GM12865 (cell line): ENCODE data around the gene CHKA.

Experiments used
- DNase-seq: peaks from one replicate; pipeline ENCODE4 v3.0.0; 2010; ENCODE audit warnings: low read depth
- H3K4me3 ChIP-seq: 2 replicates; pipeline ENCODE4 v1.5.1; 2011; ENCODE audit warnings: mild to moderate bottlenecking, low read depth, low read length, control low read depth
- CTCF ChIP-seq: IDR thresholded peaks from 2 replicates; pipeline ENCODE4 v1.5.1; 2011; ENCODE audit warnings: low read length, control low read depth, low read depth, inconsistent platforms; ENCODE audit not compliant: insufficient read depth; ENCODE audit errors: missing control alignments

Gene CHKA

GRCh38 chr11:68127714-68128681 is 6.8 kb upstream of the CHKA start:
- TF ChIP-seq CTCF: no peak

GRCh38 chr11:68125164-68125563 is 4.0 kb upstream of the CHKA start:
- H3K4me3 ChIP-seq: no peak overlapping the region
- no peak for DNase-seq
- TF ChIP-seq CTCF: no peak

More at GRCh38 chr11:68127714-68128681, 6.8 kb upstream of the CHKA start:
- no peak for DNase-seq
- H3K4me3 ChIP-seq: no peak overlapping the region

- no peak for DNase-seq
- TF ChIP-seq CTCF: no peak
- no peak overlapping the region for H3K4me3 ChIP-seq
Measured at GRCh38 chr11:68122936-68123539, 1.9 kb upstream of the CHKA start.

DNA sequence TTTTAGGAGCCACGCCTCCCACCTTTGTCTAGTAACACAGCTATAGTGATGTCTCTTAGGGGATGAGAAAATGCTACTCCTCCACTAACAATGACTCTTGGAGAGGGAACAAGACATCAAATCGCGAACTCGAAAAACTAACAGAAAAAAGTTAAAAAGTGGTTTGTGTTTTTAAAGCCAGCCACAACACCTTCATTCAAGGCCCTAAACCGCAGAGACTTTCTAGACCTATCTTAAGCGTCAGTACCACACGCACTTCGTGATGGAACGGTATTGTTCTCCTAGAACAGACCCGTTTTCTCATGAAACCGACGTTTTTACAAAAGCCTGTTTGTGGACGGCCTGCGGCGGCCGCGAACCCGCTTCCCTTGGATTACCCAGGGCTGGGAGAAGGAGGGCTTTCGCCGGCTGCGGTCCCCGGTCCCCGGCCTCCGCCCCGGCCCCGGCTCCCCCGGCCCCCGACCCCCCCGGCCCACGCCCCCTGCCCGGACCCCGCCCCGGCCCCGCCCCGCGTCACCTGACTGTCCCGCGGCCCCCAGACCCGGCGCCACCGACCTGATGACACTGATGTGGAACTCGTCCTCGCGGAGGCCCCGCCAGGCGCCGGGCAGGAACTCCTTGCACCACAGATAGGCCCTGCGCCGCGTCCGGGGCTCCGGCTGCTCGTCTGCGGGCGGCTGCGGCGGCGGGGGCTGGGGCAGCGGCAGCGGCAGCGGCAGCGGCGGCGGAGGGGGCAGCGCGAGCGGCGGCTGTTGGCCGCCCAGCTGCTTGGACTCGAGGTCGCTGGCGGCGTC is 718 bp downstream of the CHKA start:
- no peak for TF ChIP-seq CTCF
- peak overlapping the region; percentile 84 for H3K4me3 ChIP-seq
- peak; percentile 74 for DNase-seq

DNA sequence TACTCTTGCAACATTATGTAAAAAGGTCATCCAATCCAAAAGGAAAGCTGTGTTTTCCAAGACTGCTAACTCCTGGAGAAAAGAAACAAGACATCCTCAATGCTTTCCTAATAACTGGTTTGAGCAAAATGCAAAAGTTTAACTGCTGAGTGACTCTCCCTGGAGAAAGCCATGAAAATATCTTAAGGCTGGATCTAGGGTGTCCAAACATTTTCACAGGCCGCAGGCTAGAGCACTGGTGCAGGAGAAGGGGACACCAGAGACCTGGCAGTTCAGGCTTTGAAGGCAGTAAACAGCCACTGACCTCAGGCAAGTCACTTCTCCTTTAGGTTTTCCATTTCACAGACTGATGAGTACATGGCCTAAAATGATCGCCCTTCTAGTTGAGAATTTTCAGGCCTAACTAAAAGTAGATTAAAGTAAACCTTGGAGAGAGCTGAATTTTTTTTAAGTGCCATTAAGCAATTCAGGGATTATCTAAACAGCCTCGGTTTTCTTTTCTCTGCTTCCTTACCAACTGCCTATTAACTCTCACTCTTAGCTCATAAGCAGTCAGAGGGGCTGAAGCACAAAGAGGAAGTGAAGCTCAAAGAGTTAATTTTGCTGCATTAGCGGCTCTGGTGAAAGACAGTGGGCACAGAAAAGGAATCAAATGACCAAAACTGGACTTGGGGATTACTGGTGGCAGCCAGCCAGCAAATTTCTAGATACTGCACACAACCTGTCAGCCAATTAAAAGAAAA is 2.3 kb downstream of the CHKA start:
- DNase-seq: peak; percentile 87
- peak overlapping the region; percentile 84 for H3K4me3 ChIP-seq
- no peak for TF ChIP-seq CTCF

DNA sequence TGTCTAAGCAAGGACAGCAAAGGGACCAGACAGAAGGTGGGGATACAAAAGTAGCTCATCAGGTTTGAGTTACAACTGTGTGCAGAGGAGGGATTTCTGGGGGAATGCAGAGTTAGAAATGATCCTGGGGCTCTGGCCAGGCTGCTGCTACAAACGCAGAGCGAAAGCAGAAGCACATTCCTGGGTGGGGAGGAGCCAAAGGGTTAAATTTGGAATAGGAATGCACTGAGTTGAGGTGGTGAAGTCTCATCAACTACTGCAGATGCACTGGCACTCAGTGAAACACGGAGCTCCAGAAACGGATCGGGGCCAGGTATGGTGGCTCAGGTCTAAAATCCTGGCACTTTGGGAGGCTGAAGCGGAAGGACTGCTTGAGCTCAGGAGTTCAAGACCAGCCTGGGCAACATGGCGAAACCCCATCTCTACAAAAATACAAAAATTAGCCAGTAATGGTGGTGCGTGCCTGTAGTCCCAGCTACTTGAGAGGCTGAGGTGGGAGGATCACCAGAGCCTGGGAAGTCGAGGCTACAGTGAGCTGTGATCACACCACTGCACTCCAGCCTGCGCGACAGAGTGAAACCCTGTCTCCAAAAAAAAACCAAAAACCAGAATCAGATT is 3.2 kb downstream of the CHKA start:
- no peak for DNase-seq
- no peak for TF ChIP-seq CTCF
- no peak overlapping the region for H3K4me3 ChIP-seq
